GM18505 (cell line): Measurements from ENCODE around the gene SERINC4.
A peak's percentile ranks its signal among the peaks of the same experiment; 100 is the strongest.
"Not testable (repeated sequence)": the region's sequence is repeated elsewhere in the genome, so short reads cannot be mapped to it uniquely, and the experiment has no call there.

Experiments
- ATAC-seq: cut with Tn5 transposase; IDR thresholded peaks from one replicate; pipeline ENCODE4 v1.9.1; 2021; ENCODE audit not compliant: unreplicated experiment
- POLR2A ChIP-seq: IDR thresholded peaks from 4 replicates; pipeline ENCODE4 v1.6.1; 2011; ENCODE audit warnings: borderline replicate concordance; ENCODE audit not compliant: insufficient read depth, insufficient read length; ENCODE audit errors: extremely low read depth

SERINC4 gene

GRCh38 chr15:43799945-43800285, at the start of gene SERINC4:
Gene SERINC4 (minus strand): TSS chr15:43800220. CDS start chr15:43799986, 234 bp downstream.
- ATAC-seq, result no peak
- no peak for TF ChIP-seq POLR2A

GRCh38 chr15:43845421-43845820, 45.4 kb upstream of the SERINC4 start:
- ATAC-seq, result no peak
- no peak for TF ChIP-seq POLR2A

GRCh38 chr15:43832485-43832884, 32.5 kb upstream of the SERINC4 start:
- ATAC-seq, result not testable (repeated sequence)

- ATAC-seq, result not testable (repeated sequence)
Observed at GRCh38 chr15:43831519-43832052, 31.6 kb upstream of the SERINC4 start.

GRCh38 chr15:43830691-43831275, 30.8 kb upstream of the SERINC4 start:
- ATAC-seq, result not testable (repeated sequence)

- not testable (repeated sequence) for ATAC-seq
Observed at GRCh38 chr15:43829951-43830540, 30.0 kb upstream of the SERINC4 start.

- TF ChIP-seq POLR2A, result no peak
- ATAC-seq, result no peak
Observed at GRCh38 chr15:43828061-43828657, 28.1 kb upstream of the SERINC4 start.

- peak; percentile 62 for ATAC-seq
- TF ChIP-seq POLR2A, result peak; percentile 44
Observed at GRCh38 chr15:43826508-43827341, 26.7 kb upstream of the SERINC4 start, which contains the start of gene WDR76. Gene WDR76 (plus strand): TSS chr15:43827002. CDS start chr15:43827033, 31 bp downstream.

- no peak for TF ChIP-seq POLR2A
- ATAC-seq, result no peak
Observed at GRCh38 chr15:43826029-43826507, 26.0 kb upstream of the SERINC4 start.

- not testable (repeated sequence) for ATAC-seq
Observed at GRCh38 chr15:43825305-43825704, 25.3 kb upstream of the SERINC4 start.

- TF ChIP-seq POLR2A, result peak; percentile 93
- ATAC-seq, result peak; percentile 62
Observed at GRCh38 chr15:43824302-43825246, 24.6 kb upstream of the SERINC4 start, which contains the start of gene MFAP1. Gene MFAP1 (minus strand): TSS chr15:43824690. CDS start chr15:43824569, 121 bp downstream.

- TF ChIP-seq POLR2A, result no peak
- ATAC-seq, result no peak
Observed at GRCh38 chr15:43821505-43821904, 21.5 kb upstream of the SERINC4 start.

GRCh38 chr15:43815064-43815463, 15.0 kb upstream of the SERINC4 start:
- not testable (repeated sequence) for ATAC-seq
